GM11168 (cell line): ENCODE results near the gene SLC35G1.

ENCODE experiments used
- in situ Hi-C: fragments of 300-500 bp; cut with MboI; formaldehyde crosslinking; loops from one replicate; pipeline ENCODE4 v1.12.0; 2022; ENCODE audit warnings: low sequenced_read_pairs; ENCODE audit not compliant: unreplicated experiment

Gene SLC35G1

GRCh38 chr10:93893646-93894515 lies at the start of gene SLC35G1:
Gene SLC35G1 (plus strand): TSS chr10:93893978. CDS start chr10:93894034, 56 bp downstream.
- in situ Hi-C loops, result no loop called here

- in situ Hi-C loops, result no loop called here
These were observed 48.7 kb upstream of the SLC35G1 start for GRCh38 chr10:93844979-93845626.

- in situ Hi-C loops, result no loop called here
These were observed 44.2 kb upstream of the SLC35G1 start for GRCh38 chr10:93849593-93849992.

- in situ Hi-C loops, result loop anchor here (25.0 kb wide), 1 partner anchor 288 kb away; the partner anchor contains the start of gene FFAR4
These were observed 43.5 kb upstream of the SLC35G1 start for GRCh38 chr10:93850031-93851015.

GRCh38 chr10:93851169-93851568 lies 42.6 kb upstream of the SLC35G1 start:
- in situ Hi-C loops, result loop anchor here (25.0 kb wide), 1 partner anchor 289 kb away; the partner anchor contains the start of gene FFAR4

GRCh38 chr10:93852476-93853095 lies 41.2 kb upstream of the SLC35G1 start:
- in situ Hi-C loops, result loop anchor here (25.0 kb wide), 1 partner anchor 290 kb away; the partner anchor contains the start of gene FFAR4

GRCh38 chr10:93854975-93855374 lies 38.8 kb upstream of the SLC35G1 start:
- in situ Hi-C loops, result loop anchor here (25.0 kb wide), 1 partner anchor 293 kb away; the partner anchor contains the start of gene FFAR4

- in situ Hi-C loops, result loop anchor here (25.0 kb wide), 1 partner anchor 294 kb away; the partner anchor contains the start of gene FFAR4
These were observed 37.2 kb upstream of the SLC35G1 start for GRCh38 chr10:93856349-93857145.

- in situ Hi-C loops, result loop anchor here (25.0 kb wide), 1 partner anchor 297 kb away; the partner anchor contains the start of gene FFAR4
These were observed 34.6 kb upstream of the SLC35G1 start for GRCh38 chr10:93859049-93859655.

- in situ Hi-C loops, result loop anchor here (5.0 to 25.0 kb wide), 2 partner anchors 40 to 300 kb away; partner anchors contain the start of gene FFAR4
These were observed 32.0 kb upstream of the SLC35G1 start for GRCh38 chr10:93861825-93862224.

GRCh38 chr10:93865794-93866425 lies 27.9 kb upstream of the SLC35G1 start:
- in situ Hi-C loops, result loop anchor here (25.0 kb wide), 1 partner anchor 304 kb away; the partner anchor contains the start of gene FFAR4

- in situ Hi-C loops, result loop anchor here (25.0 kb wide), 1 partner anchor 305 kb away; the partner anchor contains the start of gene FFAR4
These were observed 26.3 kb upstream of the SLC35G1 start for GRCh38 chr10:93867525-93867924.

- in situ Hi-C loops, result loop anchor here (25.0 kb wide), 1 partner anchor 309 kb away; the partner anchor contains the start of gene FFAR4
These were observed 22.0 kb upstream of the SLC35G1 start for GRCh38 chr10:93871671-93872204.

GRCh38 chr10:93872375-93873158 lies 21.2 kb upstream of the SLC35G1 start:
- in situ Hi-C loops, result loop anchor here (25.0 kb wide), 1 partner anchor 310 kb away; the partner anchor contains the start of gene FFAR4

GRCh38 chr10:93873420-93874115 lies 20.2 kb upstream of the SLC35G1 start:
- in situ Hi-C loops, result loop anchor here (25.0 kb wide), 1 partner anchor 311 kb away; the partner anchor contains the start of gene FFAR4
